ENCODE results near the gene TSC1. TPM values are rescaled to one million over a fixed set of nuclear protein-coding genes. Genes with fewer than 3 reads are reported as not detected.

The TSC1 gene
- total RNA-seq, 4 donors from 2014 or later: 36.4 to 155 (median 46.6) TPM

GRCh38 chr9:132931178-132931735 is 13.2 kb downstream of the TSC1 start:
- Histone ChIP-seq H3K27ac (no peak overlapping the region), H3K4me1 (no peaks in the 10 kb centered on the region), H3K4me3 (no peak overlapping the region), H3K27me3 (no peaks in the 10 kb centered on the region), H3K36me3 (peaks cover 50% of the 10 kb centered on the region), H3K9me3 (no peaks in the 10 kb centered on the region)
- no peak for TF ChIP-seq POLR2AphosphoS5 (IDR thresholded peaks at IDR 0.05)
- no peak for TF ChIP-seq POLR2A (IDR thresholded peaks at IDR 0.05)
- no peak for TF ChIP-seq CTCF (IDR thresholded peaks at IDR 0.05)
- TF ChIP-seq EP300 (IDR thresholded peaks at IDR 0.05): no peak
- 93% methylated on average over 9 of the region's 9 CpGs for WGBS
- no peak for DNase-seq (ENCODE audit: low spot score in 2 of 2)

- Histone ChIP-seq H3K9me3 (no peaks in the 10 kb centered on the region), H3K36me3 (peaks cover 65% of the 10 kb centered on the region), H3K27ac (no peak overlapping the region), H3K27me3 (no peaks in the 10 kb centered on the region), H3K4me3 (no peak overlapping the region), H3K4me1 (no peaks in the 10 kb centered on the region)
- TF ChIP-seq POLR2AphosphoS5 (IDR thresholded peaks at IDR 0.05): no peak
- no peak for TF ChIP-seq POLR2A (IDR thresholded peaks at IDR 0.05)
- TF ChIP-seq CTCF (IDR thresholded peaks at IDR 0.05): no peak
- no peak for TF ChIP-seq EP300 (IDR thresholded peaks at IDR 0.05)
- WGBS: 94% methylated on average over 7 of the region's 7 CpGs
- DNase-seq (ENCODE audit: low spot score in 2 of 2): no peak
Measured at GRCh38 chr9:132927704-132928103, 16.7 kb downstream of the TSC1 start.

GRCh38 chr9:132923346-132923902 is 21.0 kb downstream of the TSC1 start:
- WGBS: 89% methylated on average over 9 of the region's 9 CpGs
- Histone ChIP-seq H3K4me1 (no peaks in the 10 kb centered on the region), H3K36me3 (peaks cover 88% of the 10 kb centered on the region), H3K9me3 (no peaks in the 10 kb centered on the region), H3K27ac (no peak overlapping the region), H3K27me3 (no peaks in the 10 kb centered on the region), H3K4me3 (no peak overlapping the region)
- DNase-seq (ENCODE audit: low spot score in 2 of 2): no peak
- no peak for TF ChIP-seq POLR2AphosphoS5 (IDR thresholded peaks at IDR 0.05)
- TF ChIP-seq CTCF (IDR thresholded peaks at IDR 0.05): no peak
- TF ChIP-seq EP300 (IDR thresholded peaks at IDR 0.05): no peak
- no peak for TF ChIP-seq POLR2A (IDR thresholded peaks at IDR 0.05)

- Histone ChIP-seq H3K9me3 (no peaks in the 10 kb centered on the region), H3K4me3 (no peak overlapping the region), H3K36me3 (peaks cover 89% of the 10 kb centered on the region), H3K27me3 (no peaks in the 10 kb centered on the region), H3K27ac (no peak overlapping the region), H3K4me1 (no peaks in the 10 kb centered on the region)
- WGBS: 85% methylated on average over 7 of the region's 7 CpGs
- TF ChIP-seq POLR2A (IDR thresholded peaks at IDR 0.05): no peak
- no peak for TF ChIP-seq EP300 (IDR thresholded peaks at IDR 0.05)
- TF ChIP-seq POLR2AphosphoS5 (IDR thresholded peaks at IDR 0.05): no peak
- TF ChIP-seq CTCF (IDR thresholded peaks at IDR 0.05): no peak
- no peak for DNase-seq (ENCODE audit: low spot score in 2 of 2)
Measured at GRCh38 chr9:132919614-132920268, 24.7 kb downstream of the TSC1 start.

- no peak overlapping the region for H3K27ac ChIP-seq
- no peaks in the 10 kb centered on the region for H3K27me3 ChIP-seq
- no peaks in the 10 kb centered on the region for H3K9me3 ChIP-seq
- no peak for DNase-seq (ENCODE audit: low spot score in 2 of 2)
- peaks cover 87% of the 10 kb centered on the region for H3K36me3 ChIP-seq
- TF ChIP-seq CTCF (IDR thresholded peaks at IDR 0.05) (no peak), POLR2A (IDR thresholded peaks at IDR 0.05) (no peak), EP300 (IDR thresholded peaks at IDR 0.05) (no peak), POLR2AphosphoS5 (IDR thresholded peaks at IDR 0.05) (no peak)
- no peaks in the 10 kb centered on the region for H3K4me1 ChIP-seq
- over 99% methylated on average over 6 of the region's 6 CpGs for WGBS
- H3K4me3 ChIP-seq: no peak overlapping the region
Measured at GRCh38 chr9:132914924-132915323, 29.5 kb downstream of the TSC1 start.

Measured in suprapubic skin (tissue), 4 donors.